ENCODE measurements around the gene ZNF140. TPM values are rescaled to one million over a fixed set of nuclear protein-coding genes. Genes with fewer than 3 reads are reported as not detected.

The ZNF140 gene
- total and polyA plus RNA-seq, 4 donors: 11.4 to 57.7 (median 14.2) TPM

DNA sequence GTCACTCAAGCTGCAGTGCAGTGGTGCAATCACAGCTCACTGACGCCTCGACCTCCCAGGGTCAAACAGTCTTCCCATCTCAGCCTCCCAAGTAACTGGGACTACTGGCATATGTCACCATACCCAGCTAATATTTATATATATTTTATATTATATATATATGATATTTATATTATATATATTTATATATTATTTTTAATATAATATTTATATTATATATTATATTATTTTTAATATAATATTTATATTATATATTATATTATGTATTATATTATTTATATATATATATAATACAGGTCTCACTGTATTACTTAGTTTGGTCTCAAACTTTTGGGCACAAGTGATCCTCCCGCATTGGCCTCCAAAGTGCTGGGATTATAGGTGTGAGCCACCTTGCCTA is 34.0 kb upstream of the ZNF140 start:
- TF ChIP-seq, protein P1, sequence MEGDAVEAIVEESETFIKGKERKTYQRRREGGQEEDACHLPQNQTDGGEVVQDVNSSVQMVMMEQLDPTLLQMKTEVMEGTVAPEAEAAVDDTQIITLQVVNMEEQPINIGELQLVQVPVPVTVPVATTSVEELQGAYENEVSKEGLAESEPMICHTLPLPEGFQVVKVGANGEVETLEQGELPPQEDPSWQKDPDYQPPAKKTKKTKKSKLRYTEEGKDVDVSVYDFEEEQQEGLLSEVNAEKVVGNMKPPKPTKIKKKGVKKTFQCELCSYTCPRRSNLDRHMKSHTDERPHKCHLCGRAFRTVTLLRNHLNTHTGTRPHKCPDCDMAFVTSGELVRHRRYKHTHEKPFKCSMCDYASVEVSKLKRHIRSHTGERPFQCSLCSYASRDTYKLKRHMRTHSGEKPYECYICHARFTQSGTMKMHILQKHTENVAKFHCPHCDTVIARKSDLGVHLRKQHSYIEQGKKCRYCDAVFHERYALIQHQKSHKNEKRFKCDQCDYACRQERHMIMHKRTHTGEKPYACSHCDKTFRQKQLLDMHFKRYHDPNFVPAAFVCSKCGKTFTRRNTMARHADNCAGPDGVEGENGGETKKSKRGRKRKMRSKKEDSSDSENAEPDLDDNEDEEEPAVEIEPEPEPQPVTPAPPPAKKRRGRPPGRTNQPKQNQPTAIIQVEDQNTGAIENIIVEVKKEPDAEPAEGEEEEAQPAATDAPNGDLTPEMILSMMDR (IDR thresholded peaks at IDR 0.05; ENCODE audit: control extremely low read depth, extremely low read depth): no peak
- H3K4me3 ChIP-seq: no peak overlapping the region
- no peak for DNase-seq
- H3K9ac ChIP-seq (ENCODE audit: insufficient read depth in 1 of 2, low read length in 2 of 2): no peak overlapping the region
- no peak for ATAC-seq (ENCODE audit: insufficient read depth, low FRiP score)
- no peaks in the 10 kb centered on the region for H3K27me3 ChIP-seq (ENCODE audit: control insufficient read depth in 3 of 3, insufficient read depth in 3 of 3, low read length in 2 of 3)
- H3K4me1 ChIP-seq (ENCODE audit: control insufficient read depth in 5 of 5, insufficient read depth in 5 of 5, low read length in 5 of 5): no peaks in the 10 kb centered on the region
- 99% methylated on average over 3 of the region's 3 CpGs for WGBS, 2 donors
- H3K9me3 ChIP-seq (ENCODE audit: control insufficient read depth in 4 of 4, insufficient read depth in 3 of 4, low read length in 3 of 4): peaks cover 55 to 87% (median 65%) of the 10 kb centered on the region in 4 donors
- peaks cover 46 to 92% (median 83%) of the 10 kb centered on the region in 4 donors for H3K36me3 ChIP-seq (ENCODE audit: control insufficient read depth in 4 of 4, insufficient read depth in 4 of 4, low read length in 4 of 4)
- no peak overlapping the region for H3K27ac ChIP-seq (ENCODE audit: low read depth in 1 of 2, low read length in 1 of 2)

DNA sequence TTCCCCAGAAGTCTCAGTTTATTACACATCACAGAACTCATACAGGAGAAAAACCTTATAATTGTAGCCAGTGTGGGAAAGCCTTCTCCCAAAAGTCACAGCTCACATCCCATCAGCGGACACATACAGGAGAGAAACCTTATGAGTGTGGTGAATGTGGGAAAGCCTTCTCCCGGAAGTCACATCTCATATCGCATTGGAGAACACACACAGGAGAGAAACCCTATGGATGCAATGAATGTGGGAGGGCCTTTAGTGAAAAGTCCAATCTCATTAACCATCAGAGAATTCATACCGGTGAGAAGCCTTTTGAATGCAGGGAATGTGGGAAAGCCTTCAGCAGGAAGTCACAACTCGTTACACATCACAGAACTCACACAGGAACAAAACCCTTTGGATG is 23.3 kb upstream of the ZNF140 start:
- ATAC-seq (ENCODE audit: insufficient read depth, low FRiP score) (no peak), DNase-seq (no peak)
- 97 to 99% methylated on average over 5 of the region's 5 CpGs for WGBS, 2 donors
- Histone ChIP-seq H3K36me3 (ENCODE audit: control insufficient read depth in 4 of 4, insufficient read depth in 4 of 4, low read length in 4 of 4) (peaks cover 9 to 67% (median 46%) of the 10 kb centered on the region in 4 donors), H3K4me3 (no peak overlapping the region), H3K4me1 (ENCODE audit: control insufficient read depth in 5 of 5, insufficient read depth in 5 of 5, low read length in 5 of 5) (no peaks in the 10 kb centered on the region), H3K27me3 (ENCODE audit: control insufficient read depth in 3 of 3, insufficient read depth in 3 of 3, low read length in 2 of 3) (no peaks in the 10 kb centered on the region), H3K27ac (ENCODE audit: low read depth in 1 of 2, low read length in 1 of 2) (no peak overlapping the region), H3K9me3 (ENCODE audit: control insufficient read depth in 4 of 4, insufficient read depth in 3 of 4, low read length in 3 of 4) (peaks cover 27 to 72% (median 56%) of the 10 kb centered on the region in 4 donors), H3K9ac (ENCODE audit: insufficient read depth in 1 of 2, low read length in 2 of 2) (no peak overlapping the region)
- TF ChIP-seq, protein P1 (IDR thresholded peaks at IDR 0.05; ENCODE audit: control extremely low read depth, extremely low read depth): no peak

DNA sequence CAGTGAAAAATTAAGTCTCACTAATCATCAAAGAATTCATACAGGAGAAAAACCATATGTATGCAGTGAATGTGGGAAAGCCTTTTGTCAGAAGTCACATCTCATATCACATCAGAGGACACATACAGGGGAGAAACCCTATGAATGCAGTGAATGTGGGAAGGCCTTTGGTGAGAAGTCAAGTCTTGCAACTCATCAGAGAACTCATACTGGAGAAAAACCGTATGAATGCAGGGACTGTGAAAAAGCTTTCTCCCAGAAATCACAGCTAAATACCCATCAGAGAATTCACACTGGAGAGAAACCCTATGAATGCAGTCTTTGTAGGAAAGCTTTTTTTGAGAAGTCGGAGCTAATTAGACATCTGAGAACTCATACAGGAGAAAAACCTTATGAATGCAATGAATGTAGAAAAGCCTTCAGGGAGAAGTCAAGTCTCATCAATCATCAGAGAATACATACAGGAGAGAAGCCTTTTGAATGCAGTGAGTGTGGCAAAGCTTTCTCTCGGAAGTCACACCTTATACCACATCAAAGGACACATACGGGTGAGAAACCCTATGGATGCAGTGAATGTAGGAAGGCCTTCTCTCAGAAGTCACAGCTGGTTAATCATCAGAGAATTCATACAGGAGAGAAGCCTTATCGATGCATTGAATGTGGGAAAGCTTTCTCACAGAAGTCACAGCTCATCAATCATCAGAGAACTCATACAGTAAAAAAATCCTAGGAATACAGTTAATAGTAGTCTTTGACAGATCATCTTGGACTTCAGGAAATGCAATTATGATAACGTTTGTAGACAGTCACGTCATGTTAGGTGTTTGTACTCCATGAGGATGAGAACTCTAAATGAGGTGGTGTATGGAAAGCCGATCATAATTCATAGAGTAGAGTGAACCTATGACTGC is 22.3 kb upstream of the ZNF140 start:
- WGBS, 2 donors: 95 to 96% methylated on average over 8 of the region's 8 CpGs
- Histone ChIP-seq H3K9ac (ENCODE audit: insufficient read depth in 1 of 2, low read length in 2 of 2) (no peak overlapping the region), H3K4me1 (ENCODE audit: control insufficient read depth in 5 of 5, insufficient read depth in 5 of 5, low read length in 5 of 5) (no peaks in the 10 kb centered on the region), H3K9me3 (ENCODE audit: control insufficient read depth in 4 of 4, insufficient read depth in 3 of 4, low read length in 3 of 4) (peaks cover 28 to 71% (median 57%) of the 10 kb centered on the region in 4 donors), H3K27ac (ENCODE audit: low read depth in 1 of 2, low read length in 1 of 2) (no peak overlapping the region), H3K36me3 (ENCODE audit: control insufficient read depth in 4 of 4, insufficient read depth in 4 of 4, low read length in 4 of 4) (peaks cover 7 to 63% (median 42%) of the 10 kb centered on the region in 4 donors), H3K27me3 (ENCODE audit: control insufficient read depth in 3 of 3, insufficient read depth in 3 of 3, low read length in 2 of 3) (no peaks in the 10 kb centered on the region), H3K4me3 (no peak overlapping the region)
- TF ChIP-seq, protein P1 (IDR thresholded peaks at IDR 0.05; ENCODE audit: control extremely low read depth, extremely low read depth): no peak
- DNase-seq (no peak), ATAC-seq (ENCODE audit: insufficient read depth, low FRiP score) (no peak)
